DMS153 treated with DMSO at 0.1 percent for 48 hours (cell line): ENCODE data around the gene RNF151.
"Not testable (repeated sequence)": the region's sequence is repeated elsewhere in the genome, so short reads cannot be mapped to it uniquely, and the experiment has no call there.

Experiments used
- DNase-seq: peaks from one replicate; lab custom pipeline; 2025; ENCODE audit not compliant: unreplicated experiment; lab: John Stamatoyannopoulos, UW

The RNF151 gene

DNA sequence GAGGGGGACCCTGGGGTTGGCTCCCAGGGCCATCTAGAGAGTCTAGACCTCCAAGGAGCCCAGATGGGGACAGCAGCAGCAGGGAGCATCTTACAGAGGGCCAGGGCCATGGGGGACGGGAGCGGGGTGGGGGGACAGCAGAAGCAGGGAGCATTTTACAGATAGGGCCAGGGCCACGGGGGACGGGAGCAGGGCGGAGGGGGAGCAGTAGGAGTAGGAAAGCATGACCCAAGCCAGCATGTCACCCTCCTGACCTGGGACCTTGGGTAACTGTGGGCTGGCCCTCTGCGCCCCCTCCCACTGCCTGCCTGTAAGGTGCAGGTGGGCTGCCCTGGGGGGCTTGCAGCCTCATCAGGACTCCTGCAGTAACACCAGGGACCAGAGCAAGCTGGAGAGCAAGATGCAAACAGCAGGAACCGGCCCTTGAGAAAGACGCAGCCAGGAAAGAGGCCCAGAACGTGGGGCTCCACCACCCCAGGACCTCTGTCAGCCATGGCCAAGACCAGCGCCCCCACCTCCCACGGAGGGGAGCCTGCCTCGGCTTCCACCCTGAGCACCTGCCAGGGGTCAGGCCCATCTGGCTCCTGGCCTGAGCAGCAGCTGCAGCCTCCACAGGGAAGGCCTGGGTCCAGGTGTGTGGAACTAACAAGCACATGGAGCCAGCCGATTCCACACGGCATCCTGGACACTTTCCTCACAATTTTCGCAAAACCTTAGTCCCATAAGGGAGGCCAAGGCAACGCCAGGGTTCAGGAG is 40.6 kb downstream of the RNF151 start:
- no peak for DNase-seq

DNA sequence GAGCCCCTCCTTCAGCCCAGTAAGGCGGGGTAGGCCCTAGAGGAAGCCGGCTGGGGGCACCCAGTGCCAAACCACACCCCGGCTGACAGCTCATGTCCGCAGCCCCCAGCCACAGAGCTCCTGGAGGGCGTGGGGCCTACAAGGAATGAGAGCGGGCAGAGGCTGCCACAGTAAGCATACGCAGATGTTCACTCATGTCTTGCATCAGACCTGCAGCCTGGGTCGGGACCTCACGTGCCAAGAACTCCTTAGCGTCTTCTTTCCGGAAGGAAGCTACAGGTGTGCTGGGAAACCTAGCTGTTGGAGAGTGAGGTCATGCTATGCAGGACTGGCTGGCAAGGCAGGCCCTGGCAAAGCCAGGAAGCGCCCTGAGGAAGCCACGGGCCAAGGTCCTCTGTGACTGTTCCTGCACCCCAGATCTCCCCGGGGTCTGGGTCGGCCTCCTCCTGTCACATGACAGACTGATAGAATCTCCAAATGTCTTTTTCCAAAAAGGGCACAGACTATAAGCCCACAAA is 41.4 kb downstream of the RNF151 start:
- DNase-seq: no peak

DNA sequence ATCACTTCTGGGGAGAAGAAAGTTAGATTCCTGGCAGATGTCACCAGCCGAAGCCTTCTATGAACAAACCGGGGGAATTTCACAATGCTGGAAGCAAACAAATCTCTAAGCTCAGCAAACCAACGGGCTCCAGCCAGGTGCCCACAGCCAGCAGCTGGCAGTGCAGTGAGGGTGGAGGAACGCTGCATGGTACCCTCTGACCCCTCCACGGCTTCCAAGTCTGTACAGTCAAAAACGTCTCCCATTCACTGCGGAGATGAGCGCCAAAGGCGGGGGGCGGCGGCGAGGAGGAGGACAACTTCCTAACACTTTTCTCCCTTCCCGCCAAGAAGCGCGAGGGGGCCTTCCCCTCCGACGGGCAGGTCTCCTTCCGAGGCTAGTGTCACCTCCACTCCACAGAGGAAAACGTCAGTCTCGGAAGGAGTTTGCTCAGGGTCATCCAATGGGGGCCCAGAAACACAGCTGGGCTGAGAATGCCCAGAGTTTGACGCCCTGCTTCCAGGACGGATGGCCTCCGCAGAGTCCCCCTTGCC is 42.0 kb downstream of the RNF151 start:
- DNase-seq: no peak

GRCh38 chr16:2009164-2009711 is 42.6 kb downstream of the RNF151 start:
- DNase-seq: no peak

DNA sequence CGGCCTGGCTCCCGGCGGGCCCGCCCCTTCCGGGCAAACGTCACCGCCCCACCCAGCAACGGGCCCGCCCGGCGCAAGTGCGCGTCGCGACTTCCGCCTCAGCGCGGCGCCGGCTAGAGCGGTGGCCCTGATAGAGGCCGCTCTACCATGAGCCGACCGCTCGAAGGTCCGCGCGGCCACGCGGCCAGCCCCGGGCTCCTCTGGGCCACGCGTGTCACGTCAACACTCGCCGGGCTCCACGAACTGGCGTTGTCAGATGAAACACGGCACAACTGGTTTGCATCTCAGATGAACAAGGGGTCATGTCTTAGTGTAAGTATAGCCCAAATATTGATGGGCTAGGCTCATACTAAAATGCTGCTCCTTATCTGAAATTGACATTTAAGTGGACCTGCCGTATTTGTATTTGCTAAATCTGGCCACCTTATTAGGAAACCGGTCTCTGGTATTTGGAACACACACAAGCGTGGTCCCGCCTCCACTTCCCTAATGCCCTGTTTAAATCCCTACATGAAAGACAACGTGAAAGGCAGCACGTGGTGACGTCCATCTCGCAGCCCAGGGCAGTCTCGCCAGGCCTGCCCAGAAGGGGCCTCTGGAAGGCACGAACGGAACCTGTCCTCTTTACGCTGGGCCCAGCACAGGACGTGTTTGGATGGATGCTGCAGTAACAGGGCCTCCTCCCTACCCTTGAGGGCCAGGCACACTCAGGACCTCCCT is 43.3 kb downstream of the RNF151 start, which contains the start of gene ZNF598:
ZNF598 (minus strand) TSS at position 31 of the 720 bp plus-strand sequence.
- no peak for DNase-seq

- DNase-seq: not testable (repeated sequence)
Observed at GRCh38 chr16:2011726-2012125, 45.1 kb downstream of the RNF151 start.

- no peak for DNase-seq
Observed at GRCh38 chr16:2013527-2013926, 46.9 kb downstream of the RNF151 start.

DNA sequence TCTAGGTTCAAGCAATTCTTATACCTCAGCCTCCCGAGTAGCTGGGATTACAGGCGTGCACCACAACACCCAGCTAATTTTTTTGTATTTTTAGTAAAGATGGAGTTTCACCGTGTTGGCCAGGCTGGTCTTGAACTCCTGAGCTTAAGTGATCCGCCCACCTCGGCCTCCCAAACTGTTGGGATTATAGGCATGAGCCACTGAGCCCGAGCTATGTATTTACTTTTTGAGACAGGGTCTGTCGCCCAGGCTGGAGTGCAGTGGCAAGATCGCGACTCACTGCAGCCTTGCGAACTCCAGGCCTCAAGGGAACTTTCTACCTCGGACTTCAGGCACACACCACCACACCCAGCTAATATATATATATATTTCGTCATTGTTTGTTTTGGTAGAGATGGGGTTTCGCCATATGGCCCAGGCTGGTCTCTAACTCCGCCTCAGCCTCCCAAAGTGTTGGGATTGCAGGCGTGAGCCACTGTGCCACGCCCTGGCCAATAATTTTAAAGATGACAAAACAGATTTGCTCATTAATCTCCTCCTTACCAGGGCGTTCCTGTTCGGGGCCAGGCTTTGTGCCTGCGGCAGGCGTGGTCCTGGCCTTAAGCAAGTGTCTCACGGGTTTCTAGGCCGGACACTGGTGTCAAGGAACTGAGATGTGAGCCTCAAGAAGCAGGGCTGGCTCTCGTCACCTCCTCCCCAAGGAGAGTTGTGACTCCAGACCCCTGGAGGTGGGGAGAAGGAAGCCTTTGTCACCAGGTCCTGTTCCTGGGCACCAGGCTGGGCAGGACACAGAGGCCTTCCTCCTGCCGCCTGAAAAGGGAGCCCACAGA is 48.7 kb downstream of the RNF151 start:
- no peak for DNase-seq

DNA sequence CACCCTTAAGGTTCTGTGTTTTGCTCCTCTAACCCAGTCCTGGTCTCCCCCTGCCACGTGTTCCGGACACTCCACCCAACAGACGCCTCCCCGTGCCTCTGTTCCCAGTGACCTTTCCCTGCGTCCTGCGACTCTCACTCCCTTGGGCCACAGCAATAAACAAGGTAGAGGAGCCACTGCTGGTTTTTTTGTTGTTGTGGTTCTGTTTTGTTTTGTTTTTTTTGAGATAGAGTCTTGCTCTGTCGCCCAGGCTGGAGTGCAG is 49.2 kb downstream of the RNF151 start:
- no peak for DNase-seq

DNA sequence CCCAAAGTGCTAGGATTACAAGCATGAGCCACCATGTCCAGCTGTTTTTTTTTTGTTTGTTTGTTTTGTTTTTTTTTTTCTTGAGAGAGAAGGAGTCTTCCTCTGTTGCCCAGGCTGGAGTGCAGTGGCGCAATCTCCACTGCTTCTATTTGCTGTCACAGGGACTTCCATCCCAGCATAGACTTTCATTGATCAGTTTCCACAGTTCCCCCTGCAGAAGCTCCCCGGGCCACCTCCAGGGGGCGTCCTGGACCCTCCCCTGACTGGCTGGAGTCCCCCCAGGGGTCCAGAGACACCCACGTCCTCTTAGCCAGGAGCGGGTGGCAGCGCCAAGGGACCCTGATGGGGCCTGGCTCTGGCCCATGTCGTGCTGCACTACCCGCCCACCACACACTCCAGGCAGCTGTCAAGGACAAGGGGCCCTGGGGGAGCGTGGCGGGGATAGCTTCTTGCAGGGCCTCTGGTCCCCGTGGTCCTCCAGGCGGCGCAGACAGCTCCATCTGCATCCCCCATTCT is 49.8 kb downstream of the RNF151 start:
- DNase-seq: no peak
